Urinary bladder (tissue), 4 donors: ENCODE data around the gene APBB1IP. TPM values are rescaled to one million over a fixed set of nuclear protein-coding genes. Genes with fewer than 3 reads are reported as not detected.
"Not testable (repeated sequence)": the region's sequence is repeated elsewhere in the genome, so short reads cannot be mapped to it uniquely, and the experiment has no call there.

Source experiments
- DNase-seq: peaks from one replicate; pipeline ENCODE4 v3.0.0-alpha.2; 2015; ENCODE audit errors: extremely low spot score
- H3K27ac ChIP-seq: one replicate; pipeline ENCODE4 v1.5.1; 2013; ENCODE audit warnings: low read depth, mild to moderate bottlenecking, moderate library complexity
- H3K36me3 ChIP-seq: one replicate; pipeline ENCODE4 v1.6.1; 2013; ENCODE audit warnings: mild to moderate bottlenecking, moderate library complexity; ENCODE audit not compliant: insufficient read depth
- H3K4me1 ChIP-seq: one replicate; pipeline ENCODE4 v1.6.1; 2013; ENCODE audit warnings: mild to moderate bottlenecking, moderate library complexity; ENCODE audit not compliant: insufficient read depth
- H3K4me3 ChIP-seq: one replicate; pipeline ENCODE4 v1.5.1; 2013; ENCODE audit warnings: low read depth, low read length
- WGBS: extraction: QIAGEN DNeasy Blood & Tissue Kit; methylation state at CpG from one replicate; pipeline ENCODE4 v1.1.7; 2013; 5-methylcytosine and 5-hydroxymethylcytosine counted together
- polyA plus RNA-seq: library from polyadenylated mRNA; stranded (reverse); fragments of 200-250 nt; gene quantifications from one replicate; pipeline ENCODE4 v1.2.3, GENCODE V29; 2013
- total RNA-seq: library from RNA; depleted of rRNA; stranded (reverse); fragments of >200 nt; gene quantifications from one replicate; pipeline ENCODE4 v1.2.3, GENCODE V29; 2014
- donor health status: healthy with polysubstance abuse.
- donor health status: healthy.

The APBB1IP gene
- total and polyA plus RNA-seq, 2 donors = 4.1 to 5.5 TPM

- H3K36me3 ChIP-seq, H3K27ac ChIP-seq, H3K4me3 ChIP-seq, H3K4me1 ChIP-seq, DNase-seq: not testable (repeated sequence)
- 93% methylated on average over 7 of the region's 7 CpGs for WGBS
Measured at GRCh38 chr10:26490367-26490766, 52.2 kb downstream of the APBB1IP start.

- 79% methylated on average over 3 of the region's 3 CpGs for WGBS
- Histone ChIP-seq H3K4me1 (no peaks in the 10 kb centered on the region), H3K27ac (no peak overlapping the region), H3K4me3 (no peak overlapping the region), H3K36me3 (no peaks in the 10 kb centered on the region)
- no peak for DNase-seq
Measured at GRCh38 chr10:26491276-26491675, 53.1 kb downstream of the APBB1IP start.

DNA sequence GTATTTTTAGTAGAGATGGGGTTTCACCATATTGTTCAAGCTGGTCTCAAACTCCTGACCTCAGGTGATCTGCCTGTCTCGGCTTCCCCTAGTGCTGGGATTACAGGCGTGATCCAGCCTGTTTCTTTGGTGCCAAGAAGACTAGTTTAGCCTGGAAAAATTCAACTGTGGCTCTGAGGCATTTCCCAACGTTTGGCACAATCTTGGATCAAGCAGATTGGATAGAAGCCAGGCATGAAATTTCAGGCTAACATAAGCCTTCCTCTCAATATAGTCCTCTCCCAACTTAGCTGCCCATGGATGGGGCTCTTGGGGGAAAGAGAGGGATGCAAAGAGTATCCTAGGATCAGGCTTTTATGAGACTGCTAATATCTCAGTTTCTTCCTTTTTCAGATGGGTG lies 53.8 kb downstream of the APBB1IP start:
- WGBS = 31% methylated on average over 3 of the region's 3 CpGs
- Histone ChIP-seq H3K36me3 (no peaks in the 10 kb centered on the region), H3K27ac (no peak overlapping the region), H3K4me1 (no peaks in the 10 kb centered on the region), H3K4me3 (no peak overlapping the region)
- no peak for DNase-seq

DNA sequence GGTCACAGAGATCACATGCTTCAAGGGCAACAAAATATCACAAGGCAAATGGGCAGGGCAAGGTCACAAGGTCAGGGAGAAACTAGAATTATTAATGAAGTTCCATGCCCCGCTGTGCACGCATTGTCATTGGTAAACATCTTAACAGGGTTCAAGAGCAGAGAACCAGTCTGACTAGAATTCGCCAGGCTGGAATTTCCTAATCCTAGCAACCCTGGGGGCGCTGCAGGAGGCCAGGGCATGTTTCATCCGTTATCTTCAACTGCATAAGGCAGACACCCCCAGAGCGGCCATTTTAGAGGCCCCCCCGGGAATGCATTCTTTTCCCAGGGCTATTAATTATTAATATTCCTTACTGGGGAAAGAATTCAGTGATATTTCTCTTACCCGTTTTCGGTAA lies 54.6 kb downstream of the APBB1IP start:
- not testable (repeated sequence) for H3K36me3 ChIP-seq, H3K27ac ChIP-seq, H3K4me1 ChIP-seq, DNase-seq, H3K4me3 ChIP-seq
- 74% methylated on average over 9 of the region's 9 CpGs for WGBS

GRCh38 chr10:26494018-26494417 lies 55.9 kb downstream of the APBB1IP start:
- WGBS = 90% methylated on average over 2 of the region's 2 CpGs
- no peak for DNase-seq
- Histone ChIP-seq H3K4me3 (no peak overlapping the region), H3K27ac (no peak overlapping the region), H3K4me1 (no peaks in the 10 kb centered on the region), H3K36me3 (no peaks in the 10 kb centered on the region)

GRCh38 chr10:26499426-26499825 lies 61.3 kb downstream of the APBB1IP start:
- DNase-seq = no peak
- no peaks in the 10 kb centered on the region for H3K4me1 ChIP-seq
- H3K4me3 ChIP-seq = no peak overlapping the region
- no peaks in the 10 kb centered on the region for H3K36me3 ChIP-seq
- no peak overlapping the region for H3K27ac ChIP-seq

DNA sequence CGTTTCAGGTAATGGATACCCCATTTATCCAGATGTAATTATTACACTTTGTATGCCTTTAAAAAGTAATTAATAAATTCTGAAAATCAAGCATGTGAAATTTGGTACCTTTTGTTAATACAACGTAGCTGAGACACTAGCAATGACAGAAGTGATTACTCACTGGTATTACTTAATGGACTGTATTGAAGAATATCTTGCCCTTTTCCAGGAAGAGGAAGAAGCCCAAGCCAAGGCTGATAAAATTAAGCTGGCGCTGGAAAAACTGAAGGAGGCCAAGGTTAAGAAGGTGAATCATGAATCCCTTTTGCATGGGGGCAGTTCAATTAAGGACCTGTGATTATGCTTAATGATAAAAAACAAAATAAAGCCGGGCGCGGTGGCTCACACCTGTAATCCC lies 64.8 kb downstream of the APBB1IP start:
- Histone ChIP-seq H3K4me1 (no peaks in the 10 kb centered on the region), H3K4me3 (no peak overlapping the region), H3K36me3 (no peaks in the 10 kb centered on the region), H3K27ac (no peak overlapping the region)
- DNase-seq = no peak
- 90% methylated on average over 6 of the region's 6 CpGs for WGBS

GRCh38 chr10:26503911-26504310 lies 65.8 kb downstream of the APBB1IP start:
- H3K4me3 ChIP-seq = no peak overlapping the region
- WGBS = 53% methylated on average over 3 of the region's 3 CpGs
- DNase-seq = no peak
- no peak overlapping the region for H3K27ac ChIP-seq
- no peaks in the 10 kb centered on the region for H3K4me1 ChIP-seq
- no peaks in the 10 kb centered on the region for H3K36me3 ChIP-seq

GRCh38 chr10:26504429-26504828 lies 66.3 kb downstream of the APBB1IP start:
- H3K4me3 ChIP-seq, H3K4me1 ChIP-seq, DNase-seq, H3K27ac ChIP-seq, H3K36me3 ChIP-seq: not testable (repeated sequence)
- 83% methylated on average over 10 of the region's 10 CpGs for WGBS

DNA sequence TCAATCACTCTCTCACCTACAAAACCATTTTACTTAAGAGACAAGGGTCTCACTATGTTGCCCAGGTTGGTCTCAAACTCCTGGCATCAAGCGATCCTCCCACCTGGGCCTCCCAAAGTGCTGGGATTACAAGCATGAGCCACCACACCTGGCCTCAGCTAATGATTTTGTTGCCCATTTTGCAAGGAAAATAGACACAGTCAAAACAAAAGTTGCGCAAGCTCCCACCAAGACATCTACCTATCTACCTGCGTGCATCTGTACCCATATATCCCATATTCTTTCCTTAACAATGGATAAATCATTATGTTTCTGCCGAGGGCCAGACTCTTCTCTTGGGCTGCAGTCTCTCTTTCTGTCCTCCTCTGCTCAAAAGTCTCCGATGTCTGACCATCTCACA lies 67.3 kb downstream of the APBB1IP start:
- Histone ChIP-seq H3K4me1 (no peaks in the 10 kb centered on the region), H3K27ac (no peak overlapping the region), H3K36me3 (no peaks in the 10 kb centered on the region), H3K4me3 (no peak overlapping the region)
- 96% methylated on average over 5 of the region's 5 CpGs for WGBS
- DNase-seq = no peak

DNA sequence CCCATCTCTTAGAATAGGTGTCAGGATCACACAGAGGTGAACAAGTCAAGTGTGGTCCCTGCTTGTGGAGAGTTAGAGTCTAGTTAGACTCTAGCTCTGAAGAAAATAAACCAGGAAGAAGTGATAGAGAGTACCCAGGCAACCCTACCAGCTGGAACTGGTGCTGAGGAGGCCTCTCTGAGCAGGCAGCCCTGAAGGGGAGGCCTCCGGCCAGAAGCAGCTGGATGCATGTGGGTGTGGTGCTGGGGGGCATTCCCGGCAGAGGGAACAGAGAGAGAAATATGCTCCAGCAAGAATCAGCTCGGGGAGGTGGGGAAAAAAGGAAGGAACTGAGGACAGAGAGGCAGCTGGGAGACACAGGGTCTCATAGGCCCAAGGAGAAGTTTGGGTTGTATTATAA lies 68.6 kb downstream of the APBB1IP start:
- WGBS = 75% methylated on average over 3 of the region's 3 CpGs
- DNase-seq = no peak
- Histone ChIP-seq H3K4me3 (no peak overlapping the region), H3K36me3 (no peaks in the 10 kb centered on the region), H3K4me1 (no peaks in the 10 kb centered on the region), H3K27ac (no peak overlapping the region)

- no peaks in the 10 kb centered on the region for H3K36me3 ChIP-seq
- H3K27ac ChIP-seq = no peak overlapping the region
- DNase-seq = no peak
- no peak overlapping the region for H3K4me3 ChIP-seq
- H3K4me1 ChIP-seq = no peaks in the 10 kb centered on the region
Measured at GRCh38 chr10:26507441-26507840, 69.3 kb downstream of the APBB1IP start.

GRCh38 chr10:26508016-26508415 lies 69.9 kb downstream of the APBB1IP start:
- Histone ChIP-seq H3K4me3 (no peak overlapping the region), H3K27ac (no peak overlapping the region), H3K36me3 (no peaks in the 10 kb centered on the region), H3K4me1 (no peaks in the 10 kb centered on the region)
- 94% methylated on average over 4 of the region's 4 CpGs for WGBS
- DNase-seq = no peak

DNA sequence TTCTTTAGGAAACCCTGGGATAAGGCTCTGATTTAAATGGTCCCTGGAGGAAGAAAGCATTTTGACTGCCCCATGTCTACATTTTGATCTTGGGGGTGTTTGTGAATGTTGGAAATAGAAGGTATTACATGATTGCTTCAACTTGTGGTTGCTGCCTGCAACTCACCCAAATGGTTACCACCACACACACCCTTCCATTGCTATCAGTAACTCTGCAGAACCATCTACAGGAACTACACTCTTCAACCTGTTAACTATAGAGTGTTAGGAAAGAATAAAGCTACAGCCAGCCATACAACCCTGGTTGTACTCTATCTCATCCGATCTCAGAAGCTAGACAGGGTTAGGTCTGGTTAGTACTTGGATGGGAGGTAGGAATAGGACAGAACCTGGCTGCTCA lies 71.2 kb downstream of the APBB1IP start:
- WGBS = 87% methylated on average over 1 of the region's 1 CpG
- H3K27ac ChIP-seq = no peak overlapping the region
- DNase-seq = no peak
- H3K36me3 ChIP-seq = no peaks in the 10 kb centered on the region
- no peak overlapping the region for H3K4me3 ChIP-seq
- H3K4me1 ChIP-seq = no peaks in the 10 kb centered on the region

DNA sequence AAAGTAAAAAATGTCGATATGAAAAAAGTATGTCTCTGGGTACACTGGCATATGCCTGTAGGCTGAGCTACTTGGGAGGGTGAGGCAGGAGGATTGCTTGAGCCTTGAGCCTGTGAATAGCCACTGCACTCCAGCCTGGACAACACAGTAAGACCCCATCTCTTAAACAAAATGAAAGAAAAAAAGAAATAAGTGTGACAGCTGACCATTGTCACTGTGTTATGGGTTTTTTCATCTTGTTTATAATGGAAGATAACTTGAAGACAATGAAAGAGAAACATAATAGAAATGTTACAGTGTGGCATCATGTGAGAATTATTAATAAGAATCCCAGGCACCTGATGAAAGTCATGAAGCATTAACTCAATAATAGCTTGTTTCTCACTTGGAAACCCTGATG lies 75.0 kb downstream of the APBB1IP start:
- no peaks in the 10 kb centered on the region for H3K4me1 ChIP-seq
- no peak for DNase-seq
- H3K4me3 ChIP-seq = no peak overlapping the region
- no peaks in the 10 kb centered on the region for H3K36me3 ChIP-seq
- H3K27ac ChIP-seq = no peak overlapping the region
- 83% methylated on average over 1 of the region's 1 CpG for WGBS
